GM18526 (cell line): ENCODE results near the gene CRKL.

Source experiments
- POLR2A ChIP-seq: IDR thresholded peaks from 3 replicates; pipeline ENCODE4 v1.6.1; 2011; ENCODE audit not compliant: insufficient read length; ENCODE audit errors: extremely low read depth

The CRKL gene

GRCh38 chr22:21000987-21001600 lies 83.9 kb downstream of the CRKL start:
- no peak for TF ChIP-seq POLR2A

- TF ChIP-seq POLR2A = peak; percentile 94
These were observed 84.6 kb downstream of the CRKL start, which contains the start of gene THAP7 for GRCh38 chr22:21001601-21002325. THAP7 (minus strand) TSS chr22:21002118; CDS start chr22:21001911, 207 bp downstream.
